Measurements from ENCODE around the gene CIAO2A.

GRCh38 chr15:64038878-64039610 is 54.6 kb downstream of the CIAO2A start:
- TF ChIP-seq, protein P1, sequence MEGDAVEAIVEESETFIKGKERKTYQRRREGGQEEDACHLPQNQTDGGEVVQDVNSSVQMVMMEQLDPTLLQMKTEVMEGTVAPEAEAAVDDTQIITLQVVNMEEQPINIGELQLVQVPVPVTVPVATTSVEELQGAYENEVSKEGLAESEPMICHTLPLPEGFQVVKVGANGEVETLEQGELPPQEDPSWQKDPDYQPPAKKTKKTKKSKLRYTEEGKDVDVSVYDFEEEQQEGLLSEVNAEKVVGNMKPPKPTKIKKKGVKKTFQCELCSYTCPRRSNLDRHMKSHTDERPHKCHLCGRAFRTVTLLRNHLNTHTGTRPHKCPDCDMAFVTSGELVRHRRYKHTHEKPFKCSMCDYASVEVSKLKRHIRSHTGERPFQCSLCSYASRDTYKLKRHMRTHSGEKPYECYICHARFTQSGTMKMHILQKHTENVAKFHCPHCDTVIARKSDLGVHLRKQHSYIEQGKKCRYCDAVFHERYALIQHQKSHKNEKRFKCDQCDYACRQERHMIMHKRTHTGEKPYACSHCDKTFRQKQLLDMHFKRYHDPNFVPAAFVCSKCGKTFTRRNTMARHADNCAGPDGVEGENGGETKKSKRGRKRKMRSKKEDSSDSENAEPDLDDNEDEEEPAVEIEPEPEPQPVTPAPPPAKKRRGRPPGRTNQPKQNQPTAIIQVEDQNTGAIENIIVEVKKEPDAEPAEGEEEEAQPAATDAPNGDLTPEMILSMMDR (IDR thresholded peaks at IDR 0.05): no peak
- TF ChIP-seq POLR2A (IDR thresholded peaks at IDR 0.05): no peak

All from tibial nerve (tissue), 3 donors.